HuH-7.5 (cell line): Measurements from ENCODE around the gene RFX2.

Source experiments
- DNase-seq: peaks from one replicate; pipeline ENCODE4 v3.0.0; 2011; ENCODE audit warnings: low spot score

RFX2 gene

DNA sequence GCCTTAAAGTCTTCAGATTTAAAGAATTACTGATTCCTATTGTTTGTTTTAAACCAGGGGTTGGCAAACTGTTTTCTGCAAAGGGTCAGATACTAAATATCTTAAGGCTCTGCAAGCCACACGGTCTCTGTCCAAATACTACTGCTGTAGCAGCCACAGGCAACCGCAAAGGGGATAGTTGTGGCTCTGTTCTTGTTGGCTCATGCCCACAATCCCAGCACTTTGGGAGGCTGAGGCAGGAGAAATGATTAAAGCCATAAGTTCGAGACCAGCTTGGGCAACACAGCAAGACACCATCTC, 154.7 kb downstream of the RFX2 start:
- no peak for DNase-seq

DNA sequence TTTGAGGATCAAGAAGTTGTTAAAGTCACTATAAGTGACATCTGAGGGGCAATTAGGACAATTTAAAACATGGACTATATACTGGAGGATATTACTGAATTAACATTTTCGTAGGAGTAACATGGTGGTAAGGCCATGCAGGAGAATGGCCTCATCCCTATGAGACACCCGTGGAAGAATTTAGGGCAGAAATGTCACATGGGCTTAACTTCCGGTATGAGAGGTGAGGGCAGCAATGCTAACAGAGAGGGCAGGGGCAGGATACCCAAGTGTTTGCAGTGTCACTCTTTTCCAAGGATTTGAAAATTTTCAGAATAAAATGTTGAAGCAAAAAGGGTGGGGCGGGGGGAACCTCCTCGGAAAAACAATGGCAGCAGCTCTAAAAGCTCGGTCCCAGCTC, 156.0 kb downstream of the RFX2 start:
- no peak for DNase-seq

DNA sequence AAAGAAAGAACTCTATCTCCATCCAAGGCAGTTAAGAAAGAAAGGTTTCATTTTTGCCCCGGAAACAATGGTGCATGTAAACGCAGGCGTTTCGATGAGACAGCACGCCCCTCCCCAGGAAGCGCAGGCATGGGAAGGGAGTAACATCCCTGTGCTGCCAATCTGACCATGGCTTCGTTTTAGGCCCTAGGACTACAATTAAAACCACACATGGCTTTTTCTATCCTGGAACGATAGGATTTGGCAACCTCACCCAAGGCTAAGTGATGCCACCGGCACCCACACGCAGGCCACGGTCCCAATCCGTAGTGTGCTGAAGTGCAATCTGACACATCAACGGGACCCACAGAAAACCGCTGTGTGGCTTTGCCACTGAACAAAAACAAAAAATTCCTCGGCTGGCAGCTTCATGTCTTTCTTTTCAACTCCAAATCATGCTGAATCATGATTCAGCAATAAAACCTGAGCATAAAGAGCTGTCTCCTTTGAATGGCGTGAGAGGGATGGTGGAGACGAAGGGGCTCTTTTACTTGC, 156.6 kb downstream of the RFX2 start:
- no peak for DNase-seq

GRCh38 chr19:5953030-5953589, 157.2 kb downstream of the RFX2 start:
- DNase-seq = no peak

DNA sequence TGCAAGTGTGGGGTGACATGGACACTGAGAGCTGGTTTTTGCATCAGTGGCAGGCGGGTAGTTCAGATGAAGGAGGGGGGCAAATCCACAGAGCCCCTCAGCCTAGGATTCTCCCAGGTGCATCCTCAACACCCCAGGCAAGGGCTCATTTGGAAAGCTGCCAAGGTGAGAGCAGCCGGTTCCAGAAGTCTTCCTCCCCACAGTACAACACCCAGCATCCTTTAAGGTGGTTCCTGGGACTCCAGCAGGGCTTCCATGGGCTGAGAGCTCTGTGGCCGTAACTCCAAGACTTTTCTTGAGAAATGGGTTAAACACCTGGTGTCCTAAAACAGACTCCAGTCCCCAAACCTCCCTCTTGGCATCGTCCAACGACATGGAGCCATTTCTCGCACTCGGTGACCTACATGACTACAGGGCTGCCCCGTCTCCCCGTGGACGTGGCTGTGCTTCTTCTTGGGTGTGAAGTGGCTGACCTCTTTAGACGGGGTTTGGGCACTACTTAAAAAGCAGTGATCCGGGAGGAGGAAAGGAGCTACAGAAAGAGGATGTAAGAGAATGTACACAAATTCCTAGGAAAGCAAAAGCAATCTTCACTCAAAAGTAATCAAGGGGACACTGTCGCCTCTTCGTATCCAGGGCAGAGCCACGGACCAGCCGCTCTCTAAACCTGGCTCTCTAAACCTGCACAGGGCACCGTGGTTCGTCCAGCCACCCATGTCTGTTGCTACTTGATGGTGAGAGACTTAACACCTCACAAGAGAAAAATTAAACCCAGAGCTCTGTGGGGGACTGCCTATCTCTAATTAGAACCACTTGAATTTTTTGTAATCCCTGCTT, 157.9 kb downstream of the RFX2 start:
- no peak for DNase-seq

DNA sequence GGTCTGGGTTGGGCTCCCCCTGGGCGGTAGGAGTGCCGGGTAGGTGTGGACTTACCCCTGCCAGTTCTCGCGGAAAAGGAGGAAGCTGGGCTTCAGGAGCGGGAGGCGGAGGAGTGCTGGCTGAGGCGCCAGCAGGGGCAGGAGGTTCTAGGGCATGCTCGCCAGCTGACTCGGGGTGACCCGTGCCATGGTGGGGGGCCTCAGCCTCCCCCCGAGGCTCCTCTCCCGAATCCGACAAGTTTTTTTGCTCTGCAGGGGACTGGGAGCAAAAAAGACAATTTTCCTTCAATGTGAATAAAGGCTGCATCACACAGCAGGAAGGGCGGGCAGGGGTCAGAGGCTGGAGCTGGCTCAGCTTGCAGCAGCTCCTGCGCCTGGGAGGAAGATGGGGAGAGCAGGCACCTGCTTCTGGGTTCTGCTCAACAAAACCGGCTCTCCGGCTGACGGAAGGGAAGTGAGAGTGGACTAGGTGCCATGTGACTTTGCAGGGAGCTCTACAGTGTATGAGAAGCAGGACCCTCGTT, 158.9 kb downstream of the RFX2 start:
- no peak for DNase-seq

DNA sequence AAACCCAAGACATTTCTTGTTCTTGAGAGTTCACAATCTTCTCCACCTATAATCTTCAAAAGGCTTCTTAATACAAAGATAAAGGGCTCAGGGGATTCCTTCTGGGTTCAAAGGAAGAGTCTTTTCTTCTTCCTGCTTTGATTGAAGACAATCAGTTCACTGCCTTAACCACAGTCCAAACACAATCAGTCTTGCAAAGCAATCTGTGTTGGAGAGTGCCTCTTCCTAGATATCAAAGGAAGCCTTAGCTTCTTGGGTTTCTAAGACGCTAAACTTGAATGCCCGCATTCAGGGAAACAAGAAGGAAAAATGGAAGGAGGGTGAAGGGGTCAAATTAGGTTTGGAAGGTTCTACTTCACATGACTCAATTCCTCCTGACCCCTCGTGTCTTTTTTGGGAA, 159.6 kb downstream of the RFX2 start:
- no peak for DNase-seq

DNA sequence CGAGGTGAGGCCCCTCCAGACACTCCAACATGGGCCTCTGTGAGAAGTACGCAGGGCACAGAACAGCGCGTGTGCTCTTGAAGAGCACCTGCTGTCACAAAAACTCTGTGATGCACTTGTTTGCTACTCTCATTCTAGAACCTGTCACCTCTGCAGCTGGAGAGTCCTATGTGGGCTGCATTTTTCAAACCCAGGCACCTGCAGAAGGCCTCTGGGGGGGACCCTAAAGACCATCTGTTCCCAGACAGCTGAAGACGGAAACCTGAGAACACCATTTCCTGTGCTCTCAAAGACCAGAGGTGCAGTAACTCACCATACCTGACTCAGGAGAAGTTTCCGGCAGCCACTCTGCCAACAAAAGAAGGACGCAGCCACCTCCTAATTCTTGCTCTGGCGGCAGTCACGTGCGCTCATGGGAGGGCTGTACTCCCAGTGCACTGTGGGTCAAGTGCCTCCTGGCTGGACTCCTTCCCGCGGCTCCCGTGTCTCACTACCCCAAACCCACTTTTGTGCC, 160.5 kb downstream of the RFX2 start:
- DNase-seq = no peak

DNA sequence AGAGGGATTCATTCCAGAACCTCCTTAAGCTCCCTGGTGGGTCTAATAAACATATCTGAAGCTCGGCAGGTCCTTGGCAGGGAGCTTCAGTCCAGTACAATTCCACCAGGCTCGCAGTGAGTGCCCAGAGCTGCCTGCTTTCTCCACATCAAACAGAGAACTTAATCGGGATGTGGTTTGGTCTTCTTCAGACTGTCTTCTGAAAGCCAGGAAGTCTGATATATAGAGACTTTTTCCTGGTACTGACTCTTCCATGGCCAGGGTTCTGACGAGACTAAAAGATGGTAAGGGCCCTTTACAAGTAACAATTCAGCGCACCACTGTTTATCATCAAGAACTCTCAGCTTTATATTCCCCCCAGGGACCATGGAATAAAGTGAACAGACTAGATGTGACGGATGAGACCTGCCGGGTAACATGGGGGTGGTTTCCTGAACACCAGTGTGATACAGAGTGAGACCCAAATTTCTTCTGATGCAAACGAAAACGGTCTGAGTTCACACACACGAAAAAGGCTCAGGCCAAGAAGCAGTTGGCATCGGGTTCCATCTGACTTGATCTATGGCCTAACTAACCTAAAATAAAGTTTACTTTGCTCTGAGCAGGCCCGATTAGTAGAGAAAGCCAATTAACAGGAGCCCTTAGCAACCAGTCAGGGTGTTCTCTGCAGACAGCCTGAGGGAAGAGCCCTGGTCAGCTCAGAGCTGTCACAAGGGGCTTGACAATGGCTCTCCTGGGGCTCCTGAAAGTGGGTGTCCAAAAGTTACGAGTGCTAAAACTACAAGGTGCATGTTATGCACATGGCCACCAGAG, 161.3 kb downstream of the RFX2 start:
- no peak for DNase-seq

DNA sequence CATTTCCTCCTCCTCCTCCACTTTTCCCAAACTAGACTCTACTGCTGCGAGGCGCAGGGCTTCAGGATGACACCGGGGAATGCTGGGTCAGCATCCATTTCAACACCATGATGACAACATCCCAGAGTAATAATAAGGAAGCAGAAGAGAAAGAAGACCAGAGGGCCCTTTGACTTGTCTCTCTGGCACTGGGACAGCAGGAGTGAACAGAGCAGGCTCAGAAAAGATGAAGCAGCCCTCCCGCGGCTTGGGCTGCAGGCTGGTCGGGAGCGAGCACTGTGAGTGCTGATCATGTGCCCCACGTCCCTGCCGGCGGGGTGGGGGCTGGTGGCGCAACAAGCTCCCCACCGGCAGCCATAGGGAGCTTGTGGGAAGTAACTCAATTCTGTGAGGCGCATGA, 162.9 kb downstream of the RFX2 start:
- DNase-seq = no peak

DNA sequence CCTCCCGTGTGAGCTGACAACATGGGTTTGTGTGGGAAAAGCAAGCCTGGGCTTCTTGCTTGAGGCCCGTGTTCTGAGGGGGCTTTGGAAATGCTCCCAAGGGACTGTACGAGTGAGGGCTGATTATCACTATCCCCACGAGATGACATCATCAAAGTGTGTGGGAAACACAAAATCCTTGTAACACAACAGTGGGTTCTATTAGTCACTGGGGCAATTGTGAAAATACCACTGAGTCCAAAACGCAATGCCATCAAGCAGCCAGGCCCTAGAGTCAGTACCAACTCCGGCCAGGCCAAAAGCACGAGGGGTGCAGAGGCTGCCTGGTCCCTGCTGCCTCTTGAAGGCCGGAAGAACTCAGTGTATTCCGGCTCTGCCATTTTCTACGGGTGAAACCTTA, 166.7 kb downstream of the RFX2 start:
- DNase-seq = no peak
